SU-DHL-6 (cell line): ENCODE results near the gene AXDND1.

ENCODE experiments used
- H2AFZ ChIP-seq: fragments of 200-600 bp; sonication (generic); 2 replicates; pipeline ENCODE4 v1.6.1; 2014; ENCODE audit warnings: low read depth, mild to moderate bottlenecking, moderate library complexity, mixed read lengths, antibody characterized with exemption, low read length; ENCODE audit not compliant: severe bottlenecking
- H3F3A ChIP-seq: fragments of 200-600 bp; shearing (Covaris generic); 2 replicates; pipeline ENCODE4 v1.6.0; 2016; ENCODE audit warnings: antibody characterized with exemption, mild to moderate bottlenecking; ENCODE audit not compliant: insufficient read depth
- H3K27ac ChIP-seq: fragments of 200-600 bp; sonication (generic); 2 replicates; pipeline ENCODE4 v1.5.1; 2016; ENCODE audit warnings: low read depth, mild to moderate bottlenecking, low read length, moderate library complexity, mixed read lengths
- H3K27me3 ChIP-seq: fragments of 200-600 bp; sonication (generic), shearing (Covaris generic); 2 replicates; pipeline ENCODE4 v1.6.0; 2014; ENCODE audit warnings: mild to moderate bottlenecking, low read length
- H3K36me3 ChIP-seq: fragments of 200-600 bp; sonication (generic); 2 replicates; pipeline ENCODE4 v1.6.1; 2014; ENCODE audit warnings: mild to moderate bottlenecking, low read length, mixed read lengths
- H3K4me2 ChIP-seq: fragments of 300-600, 200-600 bp; shearing (Covaris generic), sonication (generic); 2 replicates; pipeline ENCODE4 v1.6.0; 2014; ENCODE audit warnings: low read length, low read depth, mild to moderate bottlenecking; ENCODE audit not compliant: poor library complexity, severe bottlenecking
- H3K4me3 ChIP-seq: fragments of 200-600 bp; sonication (generic); 2 replicates; pipeline ENCODE4 v1.5.1; 2014; ENCODE audit warnings: antibody characterized with exemption, low read length, mild to moderate bottlenecking, mixed read lengths; ENCODE audit not compliant: insufficient read depth, poor library complexity, severe bottlenecking
- H3K79me2 ChIP-seq: fragments of 200-600 bp; sonication (generic); 2 replicates; pipeline ENCODE4 v1.6.1; 2014; ENCODE audit warnings: mild to moderate bottlenecking, low read length, moderate library complexity; ENCODE audit not compliant: insufficient read depth
- H3K9ac ChIP-seq: fragments of 200-600 bp; sonication (generic); 2 replicates; pipeline ENCODE4 v1.7.0; 2014; ENCODE audit warnings: mild to moderate bottlenecking, low read length
- H3K9me2 ChIP-seq: fragments of 200-600 bp; sonication (generic); replicated peaks from 2 replicates; pipeline ENCODE4 v1.6.1; 2014; ENCODE audit warnings: low read length; ENCODE audit not compliant: insufficient read depth
- H3K9me3 ChIP-seq: fragments of 200-600 bp; sonication (generic); 2 replicates; pipeline ENCODE4 v1.6.1; 2014; ENCODE audit warnings: low read length, mixed read lengths; ENCODE audit not compliant: insufficient read depth
- H4K20me1 ChIP-seq: fragments of 200-600 bp; sonication (generic); 2 replicates; pipeline ENCODE4 v1.6.1; 2014; ENCODE audit warnings: low read depth, mild to moderate bottlenecking, antibody characterized with exemption, low read length, moderate library complexity, mixed read lengths
- EZH2phosphoT487 ChIP-seq: fragments of 200-600 bp; sonication (generic), shearing (Covaris generic); conservative IDR thresholded peaks from 2 replicates; pipeline ENCODE4 v1.6.1; 2018; ENCODE audit warnings: mild to moderate bottlenecking, antibody characterized with exemption, low read length, moderate library complexity, mixed read lengths
- TF ChIP-seq, protein P1 (sequence below): fragments of 200-600 bp; sonication (generic); IDR thresholded peaks from one replicate; pipeline ENCODE4 v1.5.1; 2017; ENCODE audit warnings: antibody characterized with exemption, mild to moderate bottlenecking, low read length, moderate library complexity; ENCODE audit not compliant: insufficient read depth, poor library complexity, severe bottlenecking

Gene AXDND1

DNA sequence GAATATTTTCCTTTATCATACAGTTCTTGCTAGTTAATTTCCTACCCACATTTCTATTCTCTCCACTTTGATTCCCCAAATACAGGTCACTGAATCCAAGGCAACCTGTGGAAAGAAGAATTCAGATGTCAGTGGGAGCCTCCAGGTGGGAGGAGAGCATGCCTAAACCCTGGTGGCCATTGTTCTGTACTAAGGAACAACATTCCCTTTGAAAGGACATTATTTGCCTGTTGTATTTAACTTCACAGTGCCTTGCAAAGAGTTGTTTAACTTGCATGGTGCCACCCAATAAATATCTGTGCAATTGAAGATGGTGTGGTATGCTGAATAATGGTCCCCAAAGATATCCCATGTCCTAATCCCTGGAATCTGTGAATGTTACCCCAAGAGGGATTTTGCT lies 188.7 kb downstream of the AXDND1 start:
- H3K9ac ChIP-seq = no peak overlapping the region
- H4K20me1 ChIP-seq = no peaks in the 10 kb centered on the region
- no peaks in the 10 kb centered on the region for H3K79me2 ChIP-seq
- H3K27ac ChIP-seq = no peak overlapping the region
- no peak overlapping the region for H3K4me3 ChIP-seq
- no peaks in the 10 kb centered on the region for H3K9me2 ChIP-seq
- no peak overlapping the region for H2AFZ ChIP-seq
- no peaks in the 10 kb centered on the region for H3F3A ChIP-seq
- no peaks in the 10 kb centered on the region for H3K9me3 ChIP-seq
- no peaks in the 10 kb centered on the region for H3K27me3 ChIP-seq
- no peak for TF ChIP-seq EZH2phosphoT487
- TF ChIP-seq, protein P1, sequence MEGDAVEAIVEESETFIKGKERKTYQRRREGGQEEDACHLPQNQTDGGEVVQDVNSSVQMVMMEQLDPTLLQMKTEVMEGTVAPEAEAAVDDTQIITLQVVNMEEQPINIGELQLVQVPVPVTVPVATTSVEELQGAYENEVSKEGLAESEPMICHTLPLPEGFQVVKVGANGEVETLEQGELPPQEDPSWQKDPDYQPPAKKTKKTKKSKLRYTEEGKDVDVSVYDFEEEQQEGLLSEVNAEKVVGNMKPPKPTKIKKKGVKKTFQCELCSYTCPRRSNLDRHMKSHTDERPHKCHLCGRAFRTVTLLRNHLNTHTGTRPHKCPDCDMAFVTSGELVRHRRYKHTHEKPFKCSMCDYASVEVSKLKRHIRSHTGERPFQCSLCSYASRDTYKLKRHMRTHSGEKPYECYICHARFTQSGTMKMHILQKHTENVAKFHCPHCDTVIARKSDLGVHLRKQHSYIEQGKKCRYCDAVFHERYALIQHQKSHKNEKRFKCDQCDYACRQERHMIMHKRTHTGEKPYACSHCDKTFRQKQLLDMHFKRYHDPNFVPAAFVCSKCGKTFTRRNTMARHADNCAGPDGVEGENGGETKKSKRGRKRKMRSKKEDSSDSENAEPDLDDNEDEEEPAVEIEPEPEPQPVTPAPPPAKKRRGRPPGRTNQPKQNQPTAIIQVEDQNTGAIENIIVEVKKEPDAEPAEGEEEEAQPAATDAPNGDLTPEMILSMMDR = no peak
- H3K36me3 ChIP-seq = no peaks in the 10 kb centered on the region
- H3K4me2 ChIP-seq = no peak overlapping the region

DNA sequence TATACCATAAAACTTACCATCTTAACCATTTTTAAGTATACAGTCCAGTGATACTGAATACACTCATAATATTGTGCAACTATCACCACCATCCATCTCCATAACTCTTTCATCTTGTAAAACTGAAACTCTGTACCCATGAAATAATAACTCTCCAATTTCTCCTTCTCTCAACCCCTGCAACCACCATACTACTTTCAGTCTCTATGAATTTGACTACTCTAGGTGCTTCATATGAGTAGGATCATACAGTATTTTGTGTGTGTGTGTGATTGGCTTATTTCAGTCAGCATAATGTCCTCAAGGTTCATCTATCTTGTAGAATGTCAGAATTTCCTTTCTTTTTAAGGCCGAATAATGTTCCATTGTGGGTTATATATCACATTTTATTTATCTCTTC lies 192.3 kb downstream of the AXDND1 start:
- Histone ChIP-seq H3K4me2 (no peak overlapping the region), H3K79me2 (no peaks in the 10 kb centered on the region), H4K20me1 (no peaks in the 10 kb centered on the region), H3K36me3 (no peaks in the 10 kb centered on the region), H3K9me2 (no peaks in the 10 kb centered on the region), H3F3A (no peaks in the 10 kb centered on the region), H3K27me3 (no peaks in the 10 kb centered on the region; the same call in 1 of the 2 replicates), H3K9ac (no peak overlapping the region), H3K4me3 (no peak overlapping the region), H3K27ac (no peak overlapping the region), H3K9me3 (no peaks in the 10 kb centered on the region), H2AFZ (no peak overlapping the region)
- TF ChIP-seq, protein P1 = no peak
- no peak for TF ChIP-seq EZH2phosphoT487

DNA sequence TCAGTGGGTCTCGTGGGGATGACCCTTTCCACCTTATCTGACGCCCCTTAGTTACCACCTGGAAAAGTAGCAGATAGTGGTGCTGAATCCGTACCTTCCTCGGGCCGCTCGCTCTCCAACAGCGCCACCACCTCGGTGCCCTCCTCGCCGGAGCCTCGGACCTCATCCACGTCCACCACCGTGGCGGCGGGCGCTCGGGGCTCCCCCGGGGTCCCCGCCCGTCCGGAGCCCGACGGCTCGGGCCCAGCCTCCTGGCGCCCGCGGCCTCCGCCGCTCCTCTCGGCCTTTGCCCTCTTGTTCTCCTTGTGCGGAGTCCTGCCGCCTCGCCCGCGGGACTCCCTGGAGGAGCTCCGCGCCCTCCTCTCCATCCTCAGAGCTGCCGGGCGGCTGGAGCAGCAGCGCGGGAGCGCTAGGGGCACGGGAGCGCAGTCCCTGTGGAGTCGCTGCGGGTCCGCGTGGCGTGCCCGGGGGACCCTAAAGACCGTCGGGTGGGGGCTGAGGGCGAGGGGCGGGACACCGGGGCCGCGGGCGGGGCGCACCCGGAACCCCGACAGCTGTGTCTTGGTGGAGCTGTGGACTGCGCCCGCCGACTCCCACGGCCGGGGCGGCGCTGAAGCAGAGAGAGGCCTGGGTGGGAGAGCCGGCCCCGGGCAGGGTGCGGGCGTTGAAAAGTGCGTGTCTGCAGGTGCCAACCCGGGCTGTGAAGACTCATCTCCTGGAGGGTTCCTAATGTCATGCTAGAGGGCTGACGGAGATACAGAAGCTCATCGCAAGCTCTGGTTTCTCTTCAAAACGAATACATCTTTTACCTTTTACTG lies 209.9 kb downstream of the AXDND1 start, which contains the start of gene NPHS2:
Gene NPHS2, minus strand, starts transcription at position 452 of the 818 bp plus-strand sequence. Its CDS starts 84 bp downstream, at position 368.
- no peaks in the 10 kb centered on the region for H3K27me3 ChIP-seq
- H3K9ac ChIP-seq = no peak within 1 kb of the TSS
- no peaks in the 10 kb centered on the region for H3F3A ChIP-seq
- H3K27ac ChIP-seq = no peak within 1 kb of the TSS
- no peak within 1 kb of the TSS for H3K4me3 ChIP-seq
- no peaks in the 10 kb centered on the region for H3K79me2 ChIP-seq
- no peaks in the 10 kb centered on the region for H3K9me2 ChIP-seq
- H3K9me3 ChIP-seq = no peaks in the 10 kb centered on the region
- no peak within 1 kb of the TSS for H2AFZ ChIP-seq
- TF ChIP-seq, protein P1 = no peak
- TF ChIP-seq EZH2phosphoT487 = no peak
- no peaks in the 10 kb centered on the region for H4K20me1 ChIP-seq
- H3K4me2 ChIP-seq = no peak within 1 kb of the TSS
- H3K36me3 ChIP-seq = no peaks in the 10 kb centered on the region
